HL-60 (cell line): Measurements from ENCODE around the gene CCT5.
A peak's percentile ranks its signal among the peaks of the same experiment; 100 is the strongest.
"Not testable (repeated sequence)": the region's sequence is repeated elsewhere in the genome, so short reads cannot be mapped to it uniquely, and the experiment has no call there.

ENCODE experiments used
- DNase-seq, 2 experiments: peaks; one replicate each; pipeline ENCODE4 v3.0.0-alpha.2; 2010 to 2020; ENCODE audit warnings: low read depth in 1 of 2, low spot score in 1 of 2
- H3K27ac ChIP-seq: fragments of 250-450 bp; sonication (Bioruptor Pico); replicated peaks from 2 replicates; pipeline ENCODE4 v1.5.1; 2020; ENCODE audit warnings: mild to moderate bottlenecking, moderate library complexity
- H3K27me3 ChIP-seq: fragments of 250-450 bp; sonication (Bioruptor Pico); 2 replicates; pipeline ENCODE4 v1.5.1; 2021; ENCODE audit warnings: mild to moderate bottlenecking, moderate library complexity; ENCODE audit not compliant: insufficient read depth, poor library complexity, severe bottlenecking
- H3K4me3 ChIP-seq: replicated peaks from 2 replicates; pipeline ENCODE4 v1.5.1; 2011; ENCODE audit warnings: mild to moderate bottlenecking, control low read depth, low read length; ENCODE audit not compliant: insufficient read depth
- CTCF ChIP-seq: IDR thresholded peaks from one replicate; pipeline ENCODE4 v1.5.1; 2011; ENCODE audit warnings: low read length, control low read depth, inconsistent platforms; ENCODE audit not compliant: insufficient read depth
- GABPA ChIP-seq: IDR thresholded peaks from 2 replicates; pipeline ENCODE4 v1.6.1; 2012; ENCODE audit warnings: low read depth
- POLR2AphosphoS5 ChIP-seq: IDR thresholded peaks from 2 replicates; pipeline ENCODE4 v1.6.1; 2012; ENCODE audit warnings: low read depth
- REST ChIP-seq: IDR thresholded peaks from 2 replicates; pipeline ENCODE4 v1.6.1; 2012; ENCODE audit warnings: low read depth; ENCODE audit not compliant: insufficient replicate concordance
- SPI1 ChIP-seq: IDR thresholded peaks from 2 replicates; pipeline ENCODE4 v1.6.1; 2012; ENCODE audit warnings: low read depth, mild to moderate bottlenecking, borderline replicate concordance

CCT5 gene

GRCh38 chr5:10266839-10267238 lies 16.8 kb downstream of the CCT5 start:
- DNase-seq = no peak
- Histone ChIP-seq H3K4me3 (no peak overlapping the region), H3K27me3 (no peaks in the 10 kb centered on the region), H3K27ac (peak overlapping the region; percentile 24; the same call in 1 of the 2 replicates)
- no peak for TF ChIP-seq SPI1
- no peak for TF ChIP-seq CTCF

GRCh38 chr5:10268100-10268499 lies 18.0 kb downstream of the CCT5 start:
- no peak for DNase-seq
- no peaks in the 10 kb centered on the region for H3K27me3 ChIP-seq
- TF ChIP-seq POLR2AphosphoS5 (no peak), CTCF (no peak), GABPA (no peak), SPI1 (no peak), REST (no peak)
- no peak overlapping the region for H3K27ac ChIP-seq
- H3K4me3 ChIP-seq = no peak overlapping the region

- H3K27ac ChIP-seq = no peak overlapping the region
- no peak overlapping the region for H3K4me3 ChIP-seq
- TF ChIP-seq POLR2AphosphoS5 (no peak), CTCF (no peak), SPI1 (no peak), REST (no peak), GABPA (no peak)
- no peak for DNase-seq
- no peaks in the 10 kb centered on the region for H3K27me3 ChIP-seq
These were observed 22.2 kb downstream of the CCT5 start for GRCh38 chr5:10272053-10272874.

- not testable (repeated sequence) for H3K4me3 ChIP-seq, H3K27ac ChIP-seq, H3K27me3 ChIP-seq, DNase-seq
These were observed 22.8 kb downstream of the CCT5 start for GRCh38 chr5:10272875-10273209.
